Nephron progenitor cell (in vitro differentiated cells): ENCODE results near the gene DLG5.

Source experiments
- DNase-seq: peaks from one replicate; pipeline ENCODE4 v3.0.0; 2021
- H3K27ac Mint-ChIP-seq: 2 replicates; pipeline ENCODE4 v1.8.0; 2021; ENCODE audit warnings: mild to moderate bottlenecking, moderate library complexity, mixed read lengths
- H3K27me3 Mint-ChIP-seq: 2 replicates; pipeline ENCODE4 v1.8.0; 2021; ENCODE audit warnings: mild to moderate bottlenecking, low read depth, mixed read lengths; ENCODE audit not compliant: poor library complexity
- H3K36me3 Mint-ChIP-seq: 2 replicates; pipeline ENCODE4 v1.8.0; 2021; ENCODE audit warnings: low read depth, mixed read lengths
- H3K4me1 Mint-ChIP-seq: 2 replicates; pipeline ENCODE4 v1.8.0; 2021; ENCODE audit warnings: mixed read lengths
- H3K4me3 Mint-ChIP-seq: 2 replicates; pipeline ENCODE4 v1.8.0; 2021; ENCODE audit warnings: mild to moderate bottlenecking, moderate library complexity, mixed read lengths
- H3K9me3 Mint-ChIP-seq: 2 replicates; pipeline ENCODE4 v1.8.0; 2021; ENCODE audit warnings: mild to moderate bottlenecking, moderate library complexity, mixed read lengths
- TF ChIP-seq, protein P1 (sequence below): fragments of 200-600 bp; sonication (generic); IDR thresholded peaks from 2 replicates; pipeline ENCODE4 v1.5.0; 2021; ENCODE audit warnings: antibody characterized with exemption

Gene DLG5

DNA sequence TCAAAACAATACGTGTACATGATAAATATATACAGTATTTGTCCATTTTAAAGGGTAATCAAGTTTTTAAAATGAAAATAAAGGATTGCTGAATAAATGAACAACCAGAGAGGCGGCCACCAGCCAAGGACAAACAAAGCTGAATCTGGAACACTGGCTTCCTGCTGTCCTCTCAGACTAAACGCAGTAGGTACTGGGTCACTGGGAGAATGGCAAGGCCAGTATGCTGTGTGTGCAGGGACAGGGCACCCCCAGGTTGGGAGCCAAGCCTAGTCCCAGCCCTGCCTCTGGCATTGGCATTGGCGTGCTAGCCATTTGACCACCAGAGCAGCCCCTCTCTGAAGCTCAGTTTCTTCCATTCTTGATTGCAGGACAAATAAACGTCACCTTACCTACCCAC is 33.8 kb downstream of the DLG5 start:
- peak overlapping the region; percentile 44 for H3K27ac Mint-ChIP-seq
- DNase-seq: no peak
- peaks cover 3% of the 10 kb centered on the region for H3K27me3 Mint-ChIP-seq
- TF ChIP-seq, protein P1, sequence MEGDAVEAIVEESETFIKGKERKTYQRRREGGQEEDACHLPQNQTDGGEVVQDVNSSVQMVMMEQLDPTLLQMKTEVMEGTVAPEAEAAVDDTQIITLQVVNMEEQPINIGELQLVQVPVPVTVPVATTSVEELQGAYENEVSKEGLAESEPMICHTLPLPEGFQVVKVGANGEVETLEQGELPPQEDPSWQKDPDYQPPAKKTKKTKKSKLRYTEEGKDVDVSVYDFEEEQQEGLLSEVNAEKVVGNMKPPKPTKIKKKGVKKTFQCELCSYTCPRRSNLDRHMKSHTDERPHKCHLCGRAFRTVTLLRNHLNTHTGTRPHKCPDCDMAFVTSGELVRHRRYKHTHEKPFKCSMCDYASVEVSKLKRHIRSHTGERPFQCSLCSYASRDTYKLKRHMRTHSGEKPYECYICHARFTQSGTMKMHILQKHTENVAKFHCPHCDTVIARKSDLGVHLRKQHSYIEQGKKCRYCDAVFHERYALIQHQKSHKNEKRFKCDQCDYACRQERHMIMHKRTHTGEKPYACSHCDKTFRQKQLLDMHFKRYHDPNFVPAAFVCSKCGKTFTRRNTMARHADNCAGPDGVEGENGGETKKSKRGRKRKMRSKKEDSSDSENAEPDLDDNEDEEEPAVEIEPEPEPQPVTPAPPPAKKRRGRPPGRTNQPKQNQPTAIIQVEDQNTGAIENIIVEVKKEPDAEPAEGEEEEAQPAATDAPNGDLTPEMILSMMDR: no peak
- H3K36me3 Mint-ChIP-seq: no peaks in the 10 kb centered on the region
- no peak overlapping the region for H3K4me3 Mint-ChIP-seq
- no peaks in the 10 kb centered on the region for H3K9me3 Mint-ChIP-seq
- peaks cover 76% of the 10 kb centered on the region for H3K4me1 Mint-ChIP-seq

- Mint-ChIP-seq H3K27ac (no peak overlapping the region), H3K4me3 (no peak overlapping the region), H3K27me3 (peaks cover 3% of the 10 kb centered on the region), H3K36me3 (no peaks in the 10 kb centered on the region), H3K9me3 (no peaks in the 10 kb centered on the region), H3K4me1 (peaks cover 82% of the 10 kb centered on the region)
- TF ChIP-seq, protein P1: no peak
- no peak for DNase-seq
These were observed 34.4 kb downstream of the DLG5 start for GRCh38 chr10:77892021-77892739.

- Mint-ChIP-seq H3K4me3 (no peak overlapping the region), H3K9me3 (no peaks in the 10 kb centered on the region), H3K4me1 (peaks cover 90% of the 10 kb centered on the region), H3K27me3 (peaks cover 3% of the 10 kb centered on the region), H3K27ac (peak overlapping the region; percentile 12), H3K36me3 (no peaks in the 10 kb centered on the region)
- no peak for DNase-seq
- TF ChIP-seq, protein P1: no peak
These were observed 36.5 kb downstream of the DLG5 start for GRCh38 chr10:77890097-77890496.

GRCh38 chr10:77889277-77889903 is 37.2 kb downstream of the DLG5 start:
- Mint-ChIP-seq H3K4me3 (peak overlapping the region; percentile 54), H3K36me3 (no peaks in the 10 kb centered on the region), H3K27ac (peak overlapping the region; percentile 12), H3K4me1 (peaks cover 90% of the 10 kb centered on the region), H3K27me3 (peaks cover 3% of the 10 kb centered on the region), H3K9me3 (no peaks in the 10 kb centered on the region)
- TF ChIP-seq, protein P1: no peak
- DNase-seq: peak; percentile 65

GRCh38 chr10:77888356-77888703 is 38.2 kb downstream of the DLG5 start:
- TF ChIP-seq, protein P1: no peak
- Mint-ChIP-seq H3K4me3 (no peak overlapping the region), H3K36me3 (no peaks in the 10 kb centered on the region), H3K4me1 (peaks cover 89% of the 10 kb centered on the region), H3K27me3 (peaks cover 3% of the 10 kb centered on the region), H3K27ac (peak overlapping the region; percentile 34), H3K9me3 (no peaks in the 10 kb centered on the region)
- no peak for DNase-seq
